ENCODE results near the gene MORC4.
"Not testable (repeated sequence)": the region's sequence is repeated elsewhere in the genome, so short reads cannot be mapped to it uniquely, and the experiment has no call there.

Gene MORC4

DNA sequence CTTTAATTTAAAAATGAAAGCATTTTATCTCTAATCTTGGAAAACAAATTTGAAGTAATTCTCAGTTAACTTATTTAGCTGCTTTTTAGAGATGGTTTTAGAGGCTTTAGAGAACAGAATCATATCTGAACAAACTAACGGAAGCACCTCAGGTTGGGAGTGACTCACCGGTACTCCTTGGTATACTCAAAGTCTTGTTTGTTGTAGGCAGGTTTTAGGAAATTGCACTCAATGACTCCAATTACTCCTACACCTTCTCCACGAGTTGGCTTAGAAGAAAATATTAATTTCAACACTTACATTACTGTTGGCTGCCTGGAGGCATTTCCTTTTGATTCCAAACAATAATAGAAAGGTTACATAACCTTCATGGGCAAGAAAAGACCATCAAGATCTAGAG is 23.6 kb downstream of the MORC4 start:
- H3K9me3 ChIP-seq (ENCODE audit: control insufficient read depth, low read depth, low read length), result no peaks in the 10 kb centered on the region
- no peak overlapping the region for H3K27ac ChIP-seq (ENCODE audit: low read length)
- H3K36me3 ChIP-seq (ENCODE audit: control insufficient read depth, low read depth, low read length), result no peaks in the 10 kb centered on the region
- H3K9ac ChIP-seq (ENCODE audit: low read length), result no peak overlapping the region
- no peaks in the 10 kb centered on the region for H3K27me3 ChIP-seq (ENCODE audit: control insufficient read depth, insufficient read depth, low read length)
- H3K4me3 ChIP-seq (ENCODE audit: low read length), result no peak overlapping the region
- H3K4me1 ChIP-seq (ENCODE audit: control insufficient read depth, low read depth, low read length), result no peaks in the 10 kb centered on the region

DNA sequence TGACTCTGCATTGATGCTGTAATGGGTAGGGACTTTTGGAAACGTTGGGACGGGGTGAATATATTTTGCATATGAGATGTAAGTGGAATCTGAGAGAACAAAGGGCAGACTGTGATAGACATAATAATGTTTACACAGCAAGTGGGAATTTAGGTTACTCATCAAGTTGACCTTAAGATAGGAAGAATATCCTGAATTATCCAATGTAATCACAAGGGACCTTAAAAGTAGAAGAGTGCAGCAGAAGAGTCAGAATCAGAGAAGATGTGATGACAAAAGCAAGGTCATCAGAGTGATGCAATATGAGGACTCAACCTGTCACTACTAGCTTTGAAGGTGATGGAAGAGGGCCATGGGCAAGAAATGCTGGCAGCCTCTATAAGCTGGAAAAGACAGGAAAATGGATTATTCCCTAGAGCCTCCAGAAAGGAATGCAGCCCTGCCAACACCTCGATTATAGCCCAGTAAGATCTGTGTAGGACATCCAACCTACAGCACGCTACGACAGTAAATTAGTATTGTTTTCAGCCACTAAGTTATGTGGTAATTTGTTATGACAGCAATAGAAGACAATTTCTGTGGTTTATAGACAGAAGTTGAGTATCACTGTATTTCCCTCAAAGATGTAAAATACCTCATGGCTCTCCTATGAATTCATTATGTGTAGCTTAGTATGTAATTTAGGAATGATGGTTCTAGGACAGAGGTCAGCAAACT is 26.4 kb downstream of the MORC4 start:
- H3K27ac ChIP-seq (ENCODE audit: low read length), result no peak overlapping the region
- H3K36me3 ChIP-seq (ENCODE audit: control insufficient read depth, low read depth, low read length), result no peaks in the 10 kb centered on the region
- H3K4me3 ChIP-seq (ENCODE audit: low read length), result no peak overlapping the region
- no peaks in the 10 kb centered on the region for H3K9me3 ChIP-seq (ENCODE audit: control insufficient read depth, low read depth, low read length)
- H3K27me3 ChIP-seq (ENCODE audit: control insufficient read depth, insufficient read depth, low read length), result no peaks in the 10 kb centered on the region
- no peak overlapping the region for H3K9ac ChIP-seq (ENCODE audit: low read length)
- H3K4me1 ChIP-seq (ENCODE audit: control insufficient read depth, low read depth, low read length), result no peaks in the 10 kb centered on the region

DNA sequence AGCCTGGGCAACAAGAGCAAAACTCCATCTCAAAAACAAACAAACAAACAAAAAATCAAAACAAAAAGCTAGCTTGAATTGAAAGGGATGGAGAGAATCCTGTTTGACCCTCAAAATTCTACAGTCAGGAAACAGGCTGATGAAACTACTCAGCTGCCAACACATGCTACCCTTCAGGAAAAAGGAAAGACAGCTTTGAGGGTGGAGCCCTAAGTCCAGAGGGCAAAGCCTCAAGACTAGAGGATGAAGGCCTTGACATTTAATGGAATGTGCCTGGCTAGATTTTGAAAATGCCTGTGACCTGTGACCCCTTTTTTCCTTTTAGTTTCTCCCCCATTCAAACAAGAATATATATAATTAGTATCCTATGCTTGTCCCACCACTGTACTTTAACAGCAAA is 27.1 kb downstream of the MORC4 start:
- no peaks in the 10 kb centered on the region for H3K27me3 ChIP-seq (ENCODE audit: control insufficient read depth, insufficient read depth, low read length)
- H3K9me3 ChIP-seq (ENCODE audit: control insufficient read depth, low read depth, low read length), result no peaks in the 10 kb centered on the region
- no peak overlapping the region for H3K27ac ChIP-seq (ENCODE audit: low read length)
- H3K9ac ChIP-seq (ENCODE audit: low read length), result no peak overlapping the region
- H3K4me1 ChIP-seq (ENCODE audit: control insufficient read depth, low read depth, low read length), result no peaks in the 10 kb centered on the region
- no peaks in the 10 kb centered on the region for H3K36me3 ChIP-seq (ENCODE audit: control insufficient read depth, low read depth, low read length)
- H3K4me3 ChIP-seq (ENCODE audit: low read length), result no peak overlapping the region

DNA sequence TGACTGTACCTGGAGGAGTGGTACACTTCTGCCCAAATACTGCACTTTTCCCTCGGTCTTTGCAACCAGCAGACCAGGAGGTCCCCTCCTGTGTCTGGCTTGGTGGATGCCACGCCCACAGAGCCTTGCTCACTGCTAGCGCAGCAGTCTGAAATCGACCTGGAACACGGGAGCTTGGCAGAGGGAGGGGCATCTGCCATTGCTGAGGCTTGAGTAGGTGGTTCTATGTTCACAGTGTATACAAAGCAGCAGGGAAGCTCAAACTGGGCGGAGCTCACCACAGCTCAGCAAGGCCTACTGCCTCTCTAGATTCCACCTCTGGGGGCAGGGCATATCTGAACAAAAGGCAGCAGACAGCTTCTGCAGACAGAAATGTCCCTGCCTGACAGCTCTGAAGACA is 33.5 kb downstream of the MORC4 start:
- not testable (repeated sequence) for H3K4me1 ChIP-seq (ENCODE audit: control insufficient read depth, low read depth, low read length); H3K4me3 ChIP-seq (ENCODE audit: low read length); H3K36me3 ChIP-seq (ENCODE audit: control insufficient read depth, low read depth, low read length); H3K9me3 ChIP-seq (ENCODE audit: control insufficient read depth, low read depth, low read length); H3K9ac ChIP-seq (ENCODE audit: low read length); H3K27me3 ChIP-seq (ENCODE audit: control insufficient read depth, insufficient read depth, low read length); H3K27ac ChIP-seq (ENCODE audit: low read length)

DNA sequence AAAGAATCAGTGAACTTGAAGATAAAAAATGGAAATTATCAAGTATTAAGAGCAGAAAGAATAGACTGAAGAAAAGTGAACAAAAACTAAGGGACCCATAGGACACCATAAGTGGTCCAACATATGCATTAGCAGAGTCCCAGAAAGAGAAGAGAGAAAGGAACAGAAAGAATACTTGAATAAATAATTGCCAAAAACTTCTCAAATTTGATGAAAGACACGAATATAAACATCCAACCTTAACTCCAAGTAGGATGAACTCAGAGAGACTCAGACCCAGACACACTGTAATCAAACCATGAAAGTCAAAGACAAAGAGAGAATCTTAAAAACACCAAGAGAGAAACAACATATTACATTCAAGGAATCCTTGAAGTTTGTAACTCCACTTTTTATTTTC is 35.7 kb downstream of the MORC4 start:
- Histone ChIP-seq H3K9ac (ENCODE audit: low read length) (no peak overlapping the region), H3K27ac (ENCODE audit: low read length) (no peak overlapping the region), H3K36me3 (ENCODE audit: control insufficient read depth, low read depth, low read length) (no peaks in the 10 kb centered on the region), H3K4me1 (ENCODE audit: control insufficient read depth, low read depth, low read length) (no peaks in the 10 kb centered on the region), H3K27me3 (ENCODE audit: control insufficient read depth, insufficient read depth, low read length) (no peaks in the 10 kb centered on the region), H3K4me3 (ENCODE audit: low read length) (no peak overlapping the region), H3K9me3 (ENCODE audit: control insufficient read depth, low read depth, low read length) (no peaks in the 10 kb centered on the region)

DNA sequence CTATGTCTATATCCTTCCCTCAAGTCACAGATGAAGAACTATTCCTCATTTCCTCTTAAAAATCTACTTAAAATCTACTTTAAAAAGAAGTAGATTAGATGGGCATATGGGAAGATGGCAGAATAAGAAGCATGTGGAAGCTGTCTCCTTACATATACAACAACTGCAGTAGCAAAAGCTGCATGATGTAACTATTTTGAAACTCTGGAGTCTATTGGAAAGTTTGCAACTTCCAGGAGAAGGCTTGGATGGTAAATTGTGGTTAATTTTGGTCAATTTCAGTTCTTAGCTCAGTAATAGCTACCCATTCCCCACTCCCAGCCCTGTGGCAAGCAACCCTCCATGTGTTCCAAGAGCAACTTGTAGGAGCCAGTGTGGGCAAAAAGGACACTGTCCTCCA is 36.9 kb downstream of the MORC4 start:
- H3K4me3 ChIP-seq (ENCODE audit: low read length), result no peak overlapping the region

DNA sequence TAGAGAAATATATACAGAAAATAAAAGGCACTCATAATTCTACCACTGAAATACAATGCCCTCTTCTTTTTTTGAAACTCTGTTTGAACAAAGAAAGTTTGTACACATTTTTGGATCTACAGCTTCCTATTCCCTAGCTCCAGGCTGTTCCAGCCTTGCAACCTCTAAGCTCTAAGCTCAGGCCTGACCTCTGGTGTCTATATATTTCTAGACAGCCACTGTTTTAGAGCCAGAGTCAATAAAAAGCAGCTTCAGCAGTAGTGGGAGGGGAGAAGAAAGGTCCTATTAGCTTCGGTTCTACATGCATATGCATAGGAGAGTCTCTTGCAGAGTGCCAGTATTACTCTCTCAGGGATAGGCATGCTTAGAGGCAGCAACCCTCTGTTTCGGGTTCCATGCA is 40.1 kb downstream of the MORC4 start:
- Histone ChIP-seq H3K36me3 (ENCODE audit: control insufficient read depth, low read depth, low read length) (no peaks in the 10 kb centered on the region), H3K27ac (ENCODE audit: low read length) (no peak overlapping the region), H3K4me3 (ENCODE audit: low read length) (no peak overlapping the region), H3K9ac (ENCODE audit: low read length) (no peak overlapping the region), H3K9me3 (ENCODE audit: control insufficient read depth, low read depth, low read length) (no peaks in the 10 kb centered on the region), H3K4me1 (ENCODE audit: control insufficient read depth, low read depth, low read length) (no peaks in the 10 kb centered on the region), H3K27me3 (ENCODE audit: control insufficient read depth, insufficient read depth, low read length) (no peaks in the 10 kb centered on the region)

More for the DNA sequence above, 36.9 kb downstream of the MORC4 start:
- Histone ChIP-seq H3K4me1 (ENCODE audit: control insufficient read depth, low read depth, low read length) (no peaks in the 10 kb centered on the region), H3K27ac (ENCODE audit: low read length) (no peak overlapping the region), H3K9ac (ENCODE audit: low read length) (no peak overlapping the region), H3K36me3 (ENCODE audit: control insufficient read depth, low read depth, low read length) (no peaks in the 10 kb centered on the region), H3K27me3 (ENCODE audit: control insufficient read depth, insufficient read depth, low read length) (no peaks in the 10 kb centered on the region), H3K9me3 (ENCODE audit: control insufficient read depth, low read depth, low read length) (no peaks in the 10 kb centered on the region)

DNA sequence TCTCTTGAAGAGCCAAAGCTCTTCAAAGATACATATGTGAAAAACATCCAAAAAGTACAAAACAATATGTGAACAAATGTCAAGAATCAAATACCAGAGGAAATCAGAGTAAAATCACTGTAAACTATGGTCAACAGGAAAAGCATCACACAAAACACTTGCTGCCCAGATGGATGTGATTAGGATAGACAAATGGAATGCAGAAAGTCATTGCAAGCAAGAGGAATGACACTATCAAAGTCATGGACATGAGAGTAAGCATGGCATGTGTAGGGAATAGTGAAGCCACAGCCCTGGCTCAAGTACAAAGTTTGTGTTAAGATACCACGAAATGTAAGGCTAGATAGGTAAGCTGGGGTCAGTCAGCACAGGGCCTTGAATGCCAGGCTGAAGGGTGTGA is 42.2 kb downstream of the MORC4 start:
- Histone ChIP-seq H3K9ac (ENCODE audit: low read length) (no peak overlapping the region), H3K4me1 (ENCODE audit: control insufficient read depth, low read depth, low read length) (no peaks in the 10 kb centered on the region), H3K9me3 (ENCODE audit: control insufficient read depth, low read depth, low read length) (no peaks in the 10 kb centered on the region), H3K36me3 (ENCODE audit: control insufficient read depth, low read depth, low read length) (no peaks in the 10 kb centered on the region), H3K4me3 (ENCODE audit: low read length) (no peak overlapping the region), H3K27ac (ENCODE audit: low read length) (no peak overlapping the region), H3K27me3 (ENCODE audit: control insufficient read depth, insufficient read depth, low read length) (no peaks in the 10 kb centered on the region)

DNA sequence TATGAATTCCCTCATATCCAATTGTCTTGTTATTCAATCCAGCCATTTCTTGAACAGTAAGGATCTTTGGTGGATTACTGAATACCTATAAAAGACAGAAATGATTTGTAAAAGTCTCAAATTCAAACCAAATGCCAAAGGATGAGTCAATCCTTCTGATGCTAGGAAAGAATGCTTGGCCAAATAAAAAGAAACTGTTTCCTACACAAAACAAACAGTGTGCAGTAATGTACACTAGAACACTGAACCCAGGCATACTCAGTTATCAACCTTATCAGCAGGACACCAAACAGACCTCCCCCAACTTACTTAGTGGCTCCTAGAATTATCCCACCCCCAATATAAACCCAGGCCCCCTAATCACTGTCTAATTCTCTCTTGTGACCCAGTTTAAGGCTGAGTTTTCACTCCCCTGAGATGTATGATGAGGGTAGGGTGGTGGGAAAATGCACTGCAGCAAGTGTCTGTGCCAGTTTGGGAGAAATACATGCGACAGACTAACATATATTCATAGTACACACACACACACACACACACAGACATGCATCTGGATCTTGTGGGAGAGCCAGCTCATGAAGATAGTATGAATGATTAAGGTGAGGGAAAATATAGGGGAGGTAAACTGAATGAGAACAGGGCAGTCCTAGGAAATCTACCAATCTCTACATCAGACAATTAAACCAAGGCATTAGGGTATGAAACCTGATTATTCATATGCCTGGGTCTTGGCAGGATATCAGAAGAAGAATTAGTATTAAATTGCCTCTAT is 44.8 kb downstream of the MORC4 start:
- Histone ChIP-seq H3K36me3 (ENCODE audit: control insufficient read depth, low read depth, low read length) (no peaks in the 10 kb centered on the region), H3K27me3 (ENCODE audit: control insufficient read depth, insufficient read depth, low read length) (no peaks in the 10 kb centered on the region), H3K9ac (ENCODE audit: low read length) (no peak overlapping the region), H3K9me3 (ENCODE audit: control insufficient read depth, low read depth, low read length) (no peaks in the 10 kb centered on the region), H3K27ac (ENCODE audit: low read length) (no peak overlapping the region), H3K4me3 (ENCODE audit: low read length) (no peak overlapping the region), H3K4me1 (ENCODE audit: control insufficient read depth, low read depth, low read length) (no peaks in the 10 kb centered on the region)

DNA sequence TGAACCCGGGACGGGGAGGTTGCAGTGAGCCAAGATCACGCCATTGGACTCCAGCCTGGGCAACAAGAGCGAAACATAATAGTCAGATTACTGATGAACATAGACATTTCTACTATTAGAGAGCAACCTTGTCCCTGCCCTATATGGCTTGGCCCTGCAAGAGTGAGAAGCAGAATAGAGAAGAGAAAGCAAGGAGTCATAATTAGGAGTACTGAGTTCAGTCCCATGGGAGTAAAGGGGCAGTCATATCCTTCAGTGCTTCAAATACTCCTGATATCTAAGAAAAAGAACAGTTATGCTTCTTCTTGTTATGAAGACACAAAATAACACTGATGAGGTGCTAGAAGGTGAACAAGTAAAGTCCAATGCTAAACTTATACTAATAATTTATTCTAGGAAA is 46.0 kb downstream of the MORC4 start:
- no peaks in the 10 kb centered on the region for H3K4me1 ChIP-seq (ENCODE audit: control insufficient read depth, low read depth, low read length)
- no peak overlapping the region for H3K4me3 ChIP-seq (ENCODE audit: low read length)
- H3K9ac ChIP-seq (ENCODE audit: low read length), result no peak overlapping the region
- no peaks in the 10 kb centered on the region for H3K36me3 ChIP-seq (ENCODE audit: control insufficient read depth, low read depth, low read length)
- no peak overlapping the region for H3K27ac ChIP-seq (ENCODE audit: low read length)
- H3K27me3 ChIP-seq (ENCODE audit: control insufficient read depth, insufficient read depth, low read length), result no peaks in the 10 kb centered on the region
- no peaks in the 10 kb centered on the region for H3K9me3 ChIP-seq (ENCODE audit: control insufficient read depth, low read depth, low read length)

DNA sequence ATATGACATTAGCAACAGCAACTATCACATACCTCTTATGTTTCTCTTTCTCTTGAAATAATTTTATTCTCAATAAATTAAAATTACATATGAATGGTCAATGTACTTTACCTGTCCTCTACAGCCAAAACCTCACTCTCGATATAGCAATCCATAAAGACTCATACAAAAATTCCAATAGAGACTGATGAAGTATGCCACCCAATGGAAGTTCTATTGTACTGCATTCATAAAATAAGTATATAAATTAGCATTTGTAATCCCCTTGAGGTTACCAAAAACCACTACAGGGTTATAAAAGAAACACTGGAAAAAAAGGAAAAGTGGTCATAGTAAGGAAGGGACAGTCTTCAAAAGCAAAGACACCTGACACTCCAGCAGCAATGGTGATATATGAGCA is 47.0 kb downstream of the MORC4 start:
- Histone ChIP-seq H3K9ac (ENCODE audit: low read length) (no peak overlapping the region), H3K4me3 (ENCODE audit: low read length) (no peak overlapping the region), H3K27me3 (ENCODE audit: control insufficient read depth, insufficient read depth, low read length) (no peaks in the 10 kb centered on the region), H3K27ac (ENCODE audit: low read length) (no peak overlapping the region), H3K4me1 (ENCODE audit: control insufficient read depth, low read depth, low read length) (no peaks in the 10 kb centered on the region), H3K9me3 (ENCODE audit: control insufficient read depth, low read depth, low read length) (no peaks in the 10 kb centered on the region), H3K36me3 (ENCODE audit: control insufficient read depth, low read depth, low read length) (no peaks in the 10 kb centered on the region)

DNA sequence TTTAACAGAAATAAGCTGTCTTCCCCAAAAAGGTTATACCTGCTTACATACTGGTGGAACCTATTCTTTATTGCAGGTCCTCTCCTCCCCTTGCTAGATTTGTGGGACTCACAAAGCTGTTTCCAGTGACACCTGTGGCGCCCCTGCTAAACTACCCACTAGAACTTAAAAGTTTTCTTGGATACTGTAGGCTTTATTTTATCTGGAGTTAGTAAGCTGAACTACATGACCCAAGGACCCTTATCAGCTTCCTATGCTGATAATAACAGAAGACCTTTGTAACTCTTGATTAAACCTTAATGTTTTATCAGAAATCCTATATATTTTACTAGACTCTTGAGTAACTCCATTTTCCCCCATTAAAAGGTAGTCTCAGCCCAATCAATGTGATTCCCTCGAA is 47.5 kb downstream of the MORC4 start:
- H3K27me3 ChIP-seq (ENCODE audit: control insufficient read depth, insufficient read depth, low read length), result no peaks in the 10 kb centered on the region
- H3K9ac ChIP-seq (ENCODE audit: low read length), result no peak overlapping the region
- no peaks in the 10 kb centered on the region for H3K4me1 ChIP-seq (ENCODE audit: control insufficient read depth, low read depth, low read length)
- H3K9me3 ChIP-seq (ENCODE audit: control insufficient read depth, low read depth, low read length), result no peaks in the 10 kb centered on the region
- H3K36me3 ChIP-seq (ENCODE audit: control insufficient read depth, low read depth, low read length), result no peaks in the 10 kb centered on the region
- H3K27ac ChIP-seq (ENCODE audit: low read length), result no peak overlapping the region
- no peak overlapping the region for H3K4me3 ChIP-seq (ENCODE audit: low read length)
